A673 (cell line): Measurements from ENCODE around the gene TEAD1.

Experiments
- CTCF ChIP-seq: fragments of 300-800, 200-600 bp; sonication (generic); conservative IDR thresholded peaks from 2 replicates; pipeline ENCODE4 v1.5.1; 2017; ENCODE audit warnings: low read depth, mild to moderate bottlenecking, antibody characterized with exemption, low read length, moderate library complexity, mixed read lengths
- EZH2 ChIP-seq: fragments of 200-600 bp; sonication (generic); IDR thresholded peaks from 2 replicates; pipeline ENCODE4 v1.6.1; 2017; ENCODE audit warnings: borderline replicate concordance, low read depth, mild to moderate bottlenecking, mixed read lengths, antibody characterized with exemption, low read length; ENCODE audit not compliant: poor library complexity, severe bottlenecking

GRCh38 chr11:12667646-12668045 lies 6.6 kb upstream of the TEAD1 start:
- no peak for TF ChIP-seq CTCF
- no peak for TF ChIP-seq EZH2
